C4-2B (cell line): ENCODE results near the gene DNAAF2.

Source experiments
- H3K27ac ChIP-seq: fragments of 450-650 bp; 2 replicates; pipeline ENCODE4 v1.5.1; 2017
- ZFX ChIP-seq: fragments of 450-650 bp; IDR thresholded peaks from 2 replicates; pipeline ENCODE4 v1.6.1; 2017
- TF ChIP-seq, protein P1 (sequence below): fragments of 450-650 bp; conservative IDR thresholded peaks from 2 replicates; pipeline ENCODE4 v1.5.1; 2017; ENCODE audit warnings: mild to moderate bottlenecking

The DNAAF2 gene

DNA sequence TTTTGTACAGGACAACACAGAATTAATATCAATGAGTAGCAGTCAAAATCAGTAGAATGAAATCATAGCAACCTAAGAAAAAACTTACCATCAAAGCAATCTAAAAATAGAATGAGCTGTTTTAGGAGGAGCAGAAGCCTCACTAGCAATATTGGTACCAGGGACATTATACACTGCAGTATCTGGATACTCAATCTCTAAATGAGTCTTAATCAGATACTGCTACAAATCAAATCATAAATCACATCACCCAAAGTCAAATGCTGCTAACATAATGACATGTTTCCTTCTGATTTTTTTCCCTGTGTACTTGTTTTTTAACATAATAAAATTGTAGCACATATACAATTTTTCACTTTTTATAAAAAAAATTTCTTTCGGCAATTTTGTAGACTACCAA, 56.9 kb downstream of the DNAAF2 start:
- no peak for TF ChIP-seq ZFX
- TF ChIP-seq, protein P1, sequence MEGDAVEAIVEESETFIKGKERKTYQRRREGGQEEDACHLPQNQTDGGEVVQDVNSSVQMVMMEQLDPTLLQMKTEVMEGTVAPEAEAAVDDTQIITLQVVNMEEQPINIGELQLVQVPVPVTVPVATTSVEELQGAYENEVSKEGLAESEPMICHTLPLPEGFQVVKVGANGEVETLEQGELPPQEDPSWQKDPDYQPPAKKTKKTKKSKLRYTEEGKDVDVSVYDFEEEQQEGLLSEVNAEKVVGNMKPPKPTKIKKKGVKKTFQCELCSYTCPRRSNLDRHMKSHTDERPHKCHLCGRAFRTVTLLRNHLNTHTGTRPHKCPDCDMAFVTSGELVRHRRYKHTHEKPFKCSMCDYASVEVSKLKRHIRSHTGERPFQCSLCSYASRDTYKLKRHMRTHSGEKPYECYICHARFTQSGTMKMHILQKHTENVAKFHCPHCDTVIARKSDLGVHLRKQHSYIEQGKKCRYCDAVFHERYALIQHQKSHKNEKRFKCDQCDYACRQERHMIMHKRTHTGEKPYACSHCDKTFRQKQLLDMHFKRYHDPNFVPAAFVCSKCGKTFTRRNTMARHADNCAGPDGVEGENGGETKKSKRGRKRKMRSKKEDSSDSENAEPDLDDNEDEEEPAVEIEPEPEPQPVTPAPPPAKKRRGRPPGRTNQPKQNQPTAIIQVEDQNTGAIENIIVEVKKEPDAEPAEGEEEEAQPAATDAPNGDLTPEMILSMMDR = no peak
- H3K27ac ChIP-seq = no peak overlapping the region
